HG03175 (cell line): Measurements from ENCODE around the gene MGST2.

ENCODE experiments used
- ATAC-seq: cut with Tn5 transposase; IDR thresholded peaks from one replicate; pipeline ENCODE4 v1.9.1; 2021; ENCODE audit warnings: mild to moderate bottlenecking, moderate library complexity; ENCODE audit not compliant: unreplicated experiment

The MGST2 gene

GRCh38 chr4:139735381-139736273, 70.0 kb downstream of the MGST2 start:
- ATAC-seq = no peak

GRCh38 chr4:139736274-139736660, 70.6 kb downstream of the MGST2 start:
- no peak for ATAC-seq

GRCh38 chr4:139736661-139737060, 71.0 kb downstream of the MGST2 start:
- ATAC-seq = no peak

- no peak for ATAC-seq
Measured at GRCh38 chr4:139738846-139739613, 73.4 kb downstream of the MGST2 start.

- no peak for ATAC-seq
Measured at GRCh38 chr4:139740121-139740520, 74.5 kb downstream of the MGST2 start.

- ATAC-seq = no peak
Measured at GRCh38 chr4:139740531-139741041, 75.0 kb downstream of the MGST2 start.

GRCh38 chr4:139743027-139743426, 77.4 kb downstream of the MGST2 start:
- no peak for ATAC-seq

GRCh38 chr4:139744232-139744631, 78.6 kb downstream of the MGST2 start:
- ATAC-seq = no peak

GRCh38 chr4:139745111-139745639, 79.6 kb downstream of the MGST2 start:
- ATAC-seq = no peak

GRCh38 chr4:139746431-139747171, 81.0 kb downstream of the MGST2 start:
- no peak for ATAC-seq

- no peak for ATAC-seq
Measured at GRCh38 chr4:139749338-139749737, 83.7 kb downstream of the MGST2 start.

- ATAC-seq = no peak
Measured at GRCh38 chr4:139749835-139750498, 84.3 kb downstream of the MGST2 start.

- no peak for ATAC-seq
Measured at GRCh38 chr4:139753686-139754085, 88.1 kb downstream of the MGST2 start.
